SIG-M5 (cell line): Measurements from ENCODE around the gene NFIC.
A peak's percentile ranks its signal among the peaks of the same experiment; 100 is the strongest.
"Not testable (repeated sequence)": the region's sequence is repeated elsewhere in the genome, so short reads cannot be mapped to it uniquely, and the experiment has no call there.

Source experiments
- DNase-seq: peaks from one replicate; lab custom pipeline; 2025; lab: John Stamatoyannopoulos, UW

The NFIC gene

GRCh38 chr19:3423183-3423829 lies 56.9 kb downstream of the NFIC start:
- DNase-seq: no peak

DNA sequence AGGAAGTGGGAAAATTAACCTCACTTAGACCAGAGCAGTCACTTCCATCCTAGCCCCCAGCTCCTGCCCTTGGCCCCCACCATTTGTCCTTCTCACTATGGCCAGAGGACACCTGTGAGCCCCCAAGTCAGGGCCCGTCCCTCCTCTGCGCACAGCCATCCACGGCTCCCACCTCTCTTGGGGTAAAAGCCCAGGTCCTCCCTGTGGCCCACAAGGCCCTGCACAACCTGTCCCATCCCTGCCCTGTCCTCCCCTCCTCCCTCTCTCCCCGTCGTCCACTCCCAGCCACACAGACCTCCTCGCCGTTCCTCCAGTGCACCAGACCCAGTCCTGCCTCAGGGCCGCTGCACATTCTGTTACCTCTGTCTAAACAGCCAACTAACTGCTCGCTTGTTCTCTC lies 60.0 kb downstream of the NFIC start:
- no peak for DNase-seq

GRCh38 chr19:3430366-3430680 lies 63.9 kb downstream of the NFIC start:
- DNase-seq: not testable (repeated sequence)

- no peak for DNase-seq
Measured at GRCh38 chr19:3431760-3432397, 65.5 kb downstream of the NFIC start.

- no peak for DNase-seq
Measured at GRCh38 chr19:3433313-3433712, 66.9 kb downstream of the NFIC start.

- DNase-seq: no peak
Measured at GRCh38 chr19:3433805-3434540, 67.6 kb downstream of the NFIC start.

DNA sequence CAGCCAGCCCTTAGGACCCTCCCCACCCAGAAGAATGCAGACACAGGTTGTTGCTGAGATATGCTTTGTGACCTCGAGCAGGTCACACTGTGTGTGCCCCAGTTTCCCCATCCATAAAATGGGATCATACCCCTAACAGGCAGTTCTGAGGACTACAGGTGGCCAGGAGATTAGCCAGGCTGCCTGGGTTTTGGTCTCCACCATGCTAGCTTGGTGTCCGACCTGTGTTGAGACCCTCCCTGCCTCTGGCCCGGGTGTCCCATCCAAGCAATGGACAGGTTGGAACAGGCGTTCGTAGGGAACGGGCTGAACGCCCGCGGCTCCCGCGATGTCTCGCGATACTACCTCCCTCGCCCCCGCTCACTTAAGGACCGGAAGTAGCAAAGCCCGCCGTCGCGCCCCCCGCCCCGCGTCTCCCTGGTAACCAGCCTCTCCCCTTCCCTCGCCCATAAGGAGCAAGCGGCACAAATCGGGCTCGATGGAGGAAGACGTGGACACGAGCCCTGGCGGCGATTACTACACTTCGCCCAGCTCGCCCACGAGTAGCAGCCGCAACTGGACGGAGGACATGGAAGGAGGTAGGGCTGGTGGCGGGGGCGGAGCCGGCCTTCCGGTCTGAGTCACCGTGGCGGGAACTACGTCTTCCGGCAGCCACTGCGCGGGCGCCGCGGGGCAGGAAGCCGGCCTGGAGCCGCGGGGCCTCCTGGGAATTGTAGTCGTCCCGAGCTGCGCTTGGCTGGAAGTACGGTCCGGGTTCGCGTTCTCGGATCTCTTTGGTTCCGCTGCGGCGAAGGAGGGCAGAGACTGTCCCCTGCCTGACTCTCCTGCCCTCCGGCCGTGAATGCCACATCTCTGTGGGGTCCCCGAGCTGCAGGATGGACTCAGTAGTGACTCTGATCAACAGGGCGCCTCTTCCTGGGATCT lies 68.5 kb downstream of the NFIC start:
- DNase-seq: peak; percentile 25

GRCh38 chr19:3440082-3440481 lies 73.7 kb downstream of the NFIC start:
- DNase-seq: no peak

DNA sequence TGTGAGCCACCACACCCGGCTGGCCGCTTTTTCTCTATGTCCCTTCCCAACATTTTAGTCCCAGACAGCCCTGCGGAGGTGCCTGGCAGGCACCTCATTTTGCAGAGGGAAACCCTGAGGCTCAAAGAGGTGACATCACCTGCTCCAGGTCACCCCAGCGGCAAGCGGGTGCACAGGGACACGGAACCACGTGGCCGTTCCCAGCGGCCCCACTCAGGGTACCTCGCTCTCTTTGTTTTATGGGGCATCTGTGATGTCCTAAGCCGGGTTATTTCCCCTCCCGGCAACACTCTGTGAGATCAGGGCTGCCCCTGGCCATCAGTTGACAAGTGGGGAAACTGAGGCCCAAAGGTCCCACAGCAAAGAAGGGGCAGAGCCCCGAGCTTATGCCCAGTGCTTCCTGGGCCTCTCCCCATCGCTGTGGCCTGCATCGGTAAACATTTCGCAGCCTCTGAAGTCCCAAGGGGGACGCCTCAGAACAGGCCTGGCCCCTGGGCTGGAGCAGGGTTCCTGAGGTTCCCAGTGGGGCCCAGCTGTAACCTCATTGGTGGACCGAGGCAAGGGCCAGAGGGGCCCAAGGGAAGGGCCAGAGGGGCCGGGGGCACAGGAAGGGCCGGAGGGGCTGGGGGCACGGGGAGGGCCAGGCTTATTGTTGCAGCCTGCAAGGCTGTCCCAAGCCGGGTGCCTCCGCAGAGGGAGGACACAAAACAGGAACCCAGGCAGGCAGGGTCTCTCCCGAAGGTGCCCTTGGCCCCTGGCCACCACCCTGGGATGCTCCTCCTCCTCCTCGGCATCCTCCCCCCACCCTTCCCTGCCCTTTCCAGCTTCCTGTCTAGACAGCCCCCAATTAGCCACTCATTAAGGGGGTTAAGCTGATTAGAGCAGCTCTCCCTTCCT lies 75.0 kb downstream of the NFIC start:
- DNase-seq: no peak

DNA sequence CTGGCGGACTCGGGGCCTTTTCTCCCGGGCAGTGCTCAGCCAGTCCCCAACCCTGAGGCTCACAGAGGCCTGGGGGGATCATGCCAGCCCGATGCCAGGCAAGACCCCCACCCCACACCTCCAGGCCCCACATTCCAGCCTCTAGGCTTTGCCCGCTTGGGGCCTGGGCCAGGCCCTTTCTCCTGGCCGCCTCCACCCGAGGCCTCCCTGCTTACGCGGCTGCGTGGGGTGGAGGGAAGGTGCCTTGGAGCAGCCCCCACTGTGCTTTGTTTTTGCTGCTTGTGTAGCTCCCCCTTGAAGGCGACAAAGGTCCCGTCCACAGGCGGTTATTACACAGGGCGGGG lies 75.6 kb downstream of the NFIC start:
- DNase-seq: no peak

DNA sequence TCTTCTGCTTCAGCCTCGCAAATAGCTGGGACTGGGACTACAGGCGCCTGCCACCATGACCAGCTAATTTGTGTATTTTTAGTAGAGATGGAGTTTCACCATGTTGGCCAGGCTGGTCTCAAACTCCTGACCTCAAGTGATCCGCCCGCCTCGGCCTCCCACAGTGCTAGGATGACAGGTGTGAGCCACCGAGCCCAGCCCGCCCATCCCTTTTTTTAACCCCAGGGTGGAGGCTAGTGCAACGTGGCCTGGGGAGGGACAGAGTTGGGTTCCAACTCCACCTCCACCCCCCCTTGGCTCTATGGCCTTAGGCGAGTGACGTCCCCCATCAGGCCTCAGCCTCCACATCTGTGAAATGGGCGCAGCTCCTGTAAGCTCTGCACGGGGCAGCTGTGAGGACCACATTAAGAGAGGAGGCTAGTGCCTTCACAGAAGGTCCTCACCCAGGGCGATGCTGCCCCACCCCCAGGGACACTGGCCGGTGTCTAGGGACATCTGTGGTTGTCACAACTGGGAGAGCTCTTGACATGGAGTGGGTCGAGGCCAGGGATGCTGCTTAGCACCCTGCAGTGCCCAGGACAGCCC lies 76.2 kb downstream of the NFIC start:
- DNase-seq: no peak

GRCh38 chr19:3443840-3444694 lies 77.7 kb downstream of the NFIC start:
- no peak for DNase-seq

GRCh38 chr19:3444695-3445234 lies 78.4 kb downstream of the NFIC start:
- no peak for DNase-seq

GRCh38 chr19:3446657-3447056 lies 80.3 kb downstream of the NFIC start:
- not testable (repeated sequence) for DNase-seq

DNA sequence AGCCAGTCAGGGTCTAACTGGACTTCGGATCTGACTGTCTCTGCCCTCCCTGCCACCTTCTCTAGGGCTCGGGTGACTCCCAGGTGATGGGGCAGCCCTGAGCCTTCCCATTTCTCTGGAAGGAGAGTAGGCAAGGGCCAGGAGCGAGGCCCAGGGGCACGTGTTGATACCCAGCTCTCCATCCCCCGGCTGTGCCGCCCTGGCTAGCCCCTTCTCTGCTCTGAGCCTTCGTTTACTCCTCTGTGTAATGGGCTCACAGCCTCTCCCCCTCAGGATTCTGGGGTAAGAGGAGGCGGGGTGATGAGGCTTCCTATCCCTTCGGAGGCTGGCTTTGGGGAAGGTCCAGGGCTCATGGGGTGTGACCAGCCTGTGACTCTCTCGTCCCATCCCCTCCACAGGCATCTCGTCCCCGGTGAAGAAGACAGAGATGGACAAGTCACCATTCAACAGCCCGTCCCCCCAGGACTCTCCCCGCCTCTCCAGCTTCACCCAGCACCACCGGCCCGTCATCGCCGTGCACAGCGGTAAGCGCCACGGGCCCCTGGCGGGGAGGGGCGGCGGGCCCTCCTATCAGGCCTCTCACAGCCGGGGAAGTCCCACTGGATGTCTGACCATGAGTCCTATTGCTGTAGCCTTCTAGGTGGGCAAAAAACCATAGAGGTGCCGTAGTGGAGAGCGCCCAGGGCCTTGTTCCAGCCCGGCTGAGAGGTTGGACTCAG lies 82.4 kb downstream of the NFIC start:
- no peak for DNase-seq

- DNase-seq: peak; percentile 26
Measured at GRCh38 chr19:3450796-3451411, 84.5 kb downstream of the NFIC start.

GRCh38 chr19:3451451-3451866 lies 85.1 kb downstream of the NFIC start:
- DNase-seq: no peak

DNA sequence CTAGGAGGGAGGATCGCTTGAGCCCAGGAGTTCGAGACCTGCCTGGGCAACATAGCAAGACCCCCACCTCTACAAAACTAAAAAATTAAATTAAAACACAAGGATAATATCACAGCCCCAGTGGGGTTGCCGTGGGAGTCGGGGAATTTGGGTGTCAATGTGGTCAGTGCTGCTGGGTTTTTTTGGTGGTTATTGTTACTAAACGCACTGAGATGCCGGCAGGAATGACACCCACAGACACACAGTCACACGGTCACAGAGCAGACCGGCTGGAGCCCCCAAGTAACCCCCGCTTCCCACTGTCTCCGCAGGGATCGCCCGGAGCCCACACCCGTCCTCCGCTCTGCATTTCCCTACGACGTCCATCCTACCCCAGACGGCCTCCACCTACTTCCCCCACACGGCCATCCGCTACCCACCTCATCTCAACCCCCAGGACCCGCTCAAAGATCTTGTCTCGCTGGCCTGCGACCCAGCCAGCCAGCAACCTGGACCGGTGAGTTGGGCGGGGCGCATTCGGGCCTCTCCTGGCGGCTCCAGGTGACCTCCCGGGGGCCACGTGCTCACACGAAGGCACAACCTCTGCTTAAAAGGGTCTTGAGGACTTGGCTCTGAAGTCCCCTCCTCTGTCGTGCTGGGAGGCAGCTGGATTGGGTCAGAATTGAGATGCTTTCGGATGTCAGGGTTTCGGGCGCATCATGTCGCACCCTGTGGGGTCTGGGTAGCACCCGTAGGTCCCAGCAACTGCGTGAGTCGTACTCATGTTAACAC lies 86.0 kb downstream of the NFIC start:
- no peak for DNase-seq
